Activated CD4-positive, alpha-beta T cell treated with anti-CD3 and anti-CD28 coated beads for 4 hours (primary cell): ENCODE results near the gene WASF3.
A peak's percentile ranks its signal among the peaks of the same experiment; 100 is the strongest.

Source experiments
- DNase-seq, 2 donors: peaks; one replicate each; pipeline ENCODE4 v3.0.0-alpha.2; 2020

The WASF3 gene

GRCh38 chr13:26688286-26688685, 130.8 kb downstream of the WASF3 start:
- DNase-seq = no peak

GRCh38 chr13:26688980-26689379, 131.5 kb downstream of the WASF3 start:
- no peak for DNase-seq

- DNase-seq = no peak
Observed at GRCh38 chr13:26693749-26694463, 136.4 kb downstream of the WASF3 start.

- DNase-seq = no peak
Observed at GRCh38 chr13:26694609-26695359, 137.3 kb downstream of the WASF3 start.

- DNase-seq = no peak
Observed at GRCh38 chr13:26695360-26695705, 137.8 kb downstream of the WASF3 start.

GRCh38 chr13:26695891-26696311, 138.4 kb downstream of the WASF3 start:
- no peak for DNase-seq

GRCh38 chr13:26697069-26697955, 139.8 kb downstream of the WASF3 start:
- no peak for DNase-seq

- peak; percentile 62 to 77 for DNase-seq
Observed at GRCh38 chr13:26698392-26699196, 141.1 kb downstream of the WASF3 start.

- no peak for DNase-seq
Observed at GRCh38 chr13:26699197-26699490, 141.7 kb downstream of the WASF3 start.

GRCh38 chr13:26705536-26705935, 148.1 kb downstream of the WASF3 start:
- no peak for DNase-seq

GRCh38 chr13:26706381-26706780, 148.9 kb downstream of the WASF3 start:
- no peak for DNase-seq

GRCh38 chr13:26707122-26708006, 149.9 kb downstream of the WASF3 start:
- DNase-seq = peak in 1 of 2 donors; percentile 16

GRCh38 chr13:26708007-26708297, 150.5 kb downstream of the WASF3 start:
- DNase-seq = no peak

GRCh38 chr13:26709461-26709860, 152.0 kb downstream of the WASF3 start:
- no peak for DNase-seq

GRCh38 chr13:26710166-26710565, 152.7 kb downstream of the WASF3 start:
- no peak for DNase-seq

- no peak for DNase-seq
Observed at GRCh38 chr13:26711211-26711610, 153.7 kb downstream of the WASF3 start.

- no peak for DNase-seq
Observed at GRCh38 chr13:26713341-26713740, 155.9 kb downstream of the WASF3 start.

GRCh38 chr13:26716984-26717383, 159.5 kb downstream of the WASF3 start:
- no peak for DNase-seq

- DNase-seq = no peak
Observed at GRCh38 chr13:26718146-26718545, 160.7 kb downstream of the WASF3 start.

GRCh38 chr13:26718872-26719271, 161.4 kb downstream of the WASF3 start:
- no peak for DNase-seq

GRCh38 chr13:26719356-26719945, 162.0 kb downstream of the WASF3 start:
- DNase-seq = no peak
